ENCODE data around the gene EID2.

DNA sequence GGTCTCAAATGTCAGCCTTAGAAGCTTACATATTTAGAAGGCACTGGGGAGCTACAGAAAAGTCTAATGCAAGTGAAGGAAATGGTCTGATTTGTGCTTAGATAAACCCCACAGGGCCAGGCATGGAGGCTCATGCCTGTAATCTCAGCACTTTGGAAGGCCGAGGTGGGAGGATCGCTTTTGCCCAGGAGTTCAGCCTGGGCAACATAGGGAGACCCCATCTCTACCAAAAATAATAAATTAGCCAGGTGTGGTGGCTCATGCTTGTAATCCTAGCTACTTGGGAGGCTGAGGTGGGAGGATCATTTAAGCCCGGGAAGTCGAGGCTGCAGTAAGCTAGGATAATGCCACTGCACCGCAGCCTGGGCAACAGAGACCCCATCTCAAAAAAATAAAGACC lies 43.9 kb downstream of the EID2 start:
- no peak for TF ChIP-seq REST (IDR thresholded peaks at IDR 0.05; ENCODE audit: low read depth)
- no peak for TF ChIP-seq FOXM1 (IDR thresholded peaks at IDR 0.05; ENCODE audit: borderline replicate concordance, low read depth)
- TF ChIP-seq EP300 (IDR thresholded peaks at IDR 0.05; ENCODE audit: borderline replicate concordance) = no peak
- no peak for TF ChIP-seq TEAD4 (IDR thresholded peaks at IDR 0.05)
